ENCODE data around the gene SESN3.
"Not testable (repeated sequence)": the region's sequence is repeated elsewhere in the genome, so short reads cannot be mapped to it uniquely, and the experiment has no call there.

The SESN3 gene

DNA sequence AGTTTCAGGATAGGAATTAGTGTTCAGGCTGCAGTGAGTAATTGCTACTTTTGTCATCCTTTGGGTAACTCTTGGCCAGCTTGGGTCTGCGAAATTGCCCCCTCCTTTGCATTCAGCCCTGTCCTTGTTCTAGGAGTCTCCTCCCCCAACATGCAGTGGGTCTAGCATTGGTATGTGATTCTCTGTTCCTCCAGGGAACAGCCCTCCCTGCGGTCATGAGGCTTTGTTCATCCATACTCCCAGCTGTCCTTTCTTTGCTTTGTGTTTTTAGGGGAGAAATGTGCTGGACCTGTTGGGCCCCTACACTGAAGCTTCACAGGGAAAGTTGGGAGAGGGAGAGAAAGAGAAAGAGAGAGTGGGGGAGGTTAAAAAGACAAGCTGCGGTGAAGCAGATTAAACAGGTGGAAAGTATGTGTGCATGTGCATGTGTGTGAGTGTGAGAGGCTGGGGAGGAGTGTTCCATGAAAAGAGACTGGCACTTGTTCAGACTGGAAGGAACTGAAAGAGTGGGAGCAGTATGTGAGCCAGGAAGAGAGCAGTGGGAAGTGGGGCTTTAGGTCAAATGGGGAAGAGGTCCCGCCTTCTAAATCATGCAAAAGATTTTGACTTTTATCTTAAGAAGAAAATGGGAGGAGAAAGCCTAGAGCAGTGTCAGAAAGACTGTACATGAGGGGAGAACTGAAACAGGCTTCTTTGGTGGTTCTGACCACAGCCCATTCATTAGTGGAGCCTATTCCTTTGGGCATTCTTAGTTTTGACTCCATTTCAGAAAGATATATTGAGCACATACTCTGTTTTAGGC, 17.9 kb upstream of the SESN3 start:
- DNase-seq: no peak

DNA sequence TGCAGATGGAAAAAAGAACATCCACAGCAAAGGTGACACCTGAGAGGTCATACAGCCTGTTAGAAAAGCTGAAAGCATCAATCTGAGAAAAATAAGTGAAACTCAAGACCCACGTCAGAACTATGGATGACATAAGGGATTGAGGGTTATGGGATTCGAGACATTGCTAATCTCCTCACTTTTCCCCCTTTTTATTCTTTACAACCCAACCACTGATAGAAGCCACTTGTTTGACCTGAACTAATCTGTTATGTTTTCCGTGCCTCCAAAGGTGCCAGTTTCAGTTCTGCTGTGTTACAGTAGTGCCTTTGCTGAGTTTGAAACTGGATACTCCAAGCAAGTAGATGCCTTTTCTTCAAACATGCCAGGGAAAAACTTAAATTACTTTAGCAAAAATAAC, 16.9 kb upstream of the SESN3 start:
- DNase-seq: no peak

DNA sequence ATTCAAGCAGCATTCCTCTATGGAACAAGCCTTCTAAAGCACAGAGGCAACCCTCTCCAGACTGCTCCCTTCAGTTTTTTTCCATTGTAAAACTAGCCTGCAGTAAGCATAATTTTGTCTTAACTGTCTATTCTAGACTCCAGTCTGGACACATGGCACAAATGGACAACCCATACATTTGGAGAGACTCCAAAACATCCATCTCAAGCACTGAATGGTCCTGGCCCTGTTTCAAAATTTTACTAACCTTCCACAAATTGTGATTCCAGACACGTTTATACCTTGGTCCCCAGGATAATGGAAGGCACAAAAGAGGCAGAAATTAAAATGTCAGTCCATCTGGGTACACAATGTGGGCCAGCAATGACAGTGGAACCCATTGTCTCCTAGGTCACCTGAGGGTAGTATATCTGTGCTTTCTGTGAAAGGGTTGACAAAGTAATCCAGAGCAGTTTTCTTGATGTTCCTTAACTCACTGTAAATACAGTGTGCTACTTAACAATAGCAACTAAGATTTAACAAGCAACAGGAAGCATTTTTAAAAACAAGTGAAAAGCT, 16.2 kb upstream of the SESN3 start:
- DNase-seq: no peak

DNA sequence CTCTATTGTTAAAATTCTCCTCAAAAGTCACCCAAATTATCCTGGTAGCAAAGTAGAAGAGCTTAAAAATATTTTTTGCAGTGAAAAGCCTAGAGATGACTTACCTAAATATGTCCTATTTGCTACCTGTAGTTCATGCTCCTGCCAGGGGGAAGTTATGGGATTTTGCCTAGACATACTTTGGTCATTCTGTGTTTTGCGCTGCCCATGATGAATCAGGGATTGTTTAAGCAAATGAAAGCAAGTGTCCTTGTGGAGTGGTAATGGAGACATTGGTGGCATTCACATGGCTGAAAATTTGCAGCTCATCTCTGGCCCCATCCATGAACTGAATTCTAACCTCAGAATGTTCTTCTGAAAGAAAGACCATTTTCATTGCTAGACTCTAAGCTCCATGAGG, 14.6 kb upstream of the SESN3 start:
- DNase-seq: no peak

DNA sequence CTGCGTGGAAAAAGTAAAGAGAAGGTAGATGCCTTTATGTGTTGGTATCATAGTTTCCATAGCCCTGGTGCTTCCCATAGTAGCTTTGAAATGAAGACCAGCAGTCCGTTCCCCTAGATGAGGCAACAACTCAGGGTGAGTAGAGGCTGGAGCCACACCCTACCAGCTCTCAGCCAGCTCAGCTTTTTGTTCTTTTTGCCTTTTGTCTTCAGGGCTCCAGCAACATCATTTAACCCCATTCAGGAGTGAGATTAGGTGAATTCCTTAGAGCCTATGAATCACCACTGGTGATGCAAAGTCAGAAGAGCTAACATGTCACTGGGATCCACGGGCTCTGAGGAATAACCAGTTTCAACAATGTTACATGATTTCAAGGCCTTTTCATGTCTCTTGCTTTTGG, 14.0 kb upstream of the SESN3 start:
- no peak for DNase-seq

DNA sequence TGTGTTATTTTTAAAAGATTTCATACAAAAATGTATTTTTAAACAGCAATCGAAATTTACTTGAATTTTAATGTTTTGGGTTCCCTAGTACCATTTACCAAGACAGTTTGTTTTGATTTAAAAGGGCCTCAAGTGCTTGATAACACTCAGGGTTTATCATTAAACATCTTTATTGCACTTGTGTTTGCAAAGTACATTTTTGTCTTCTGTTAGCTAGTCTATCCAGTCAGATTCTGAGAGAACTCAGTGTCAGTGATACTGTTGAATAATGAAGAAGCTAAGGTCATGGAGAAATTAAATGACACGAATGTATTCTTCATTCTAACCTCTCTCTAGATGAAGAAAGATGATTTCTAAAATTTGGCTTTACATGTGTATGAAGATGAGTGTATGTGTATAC, 12.7 kb upstream of the SESN3 start:
- no peak for DNase-seq

DNA sequence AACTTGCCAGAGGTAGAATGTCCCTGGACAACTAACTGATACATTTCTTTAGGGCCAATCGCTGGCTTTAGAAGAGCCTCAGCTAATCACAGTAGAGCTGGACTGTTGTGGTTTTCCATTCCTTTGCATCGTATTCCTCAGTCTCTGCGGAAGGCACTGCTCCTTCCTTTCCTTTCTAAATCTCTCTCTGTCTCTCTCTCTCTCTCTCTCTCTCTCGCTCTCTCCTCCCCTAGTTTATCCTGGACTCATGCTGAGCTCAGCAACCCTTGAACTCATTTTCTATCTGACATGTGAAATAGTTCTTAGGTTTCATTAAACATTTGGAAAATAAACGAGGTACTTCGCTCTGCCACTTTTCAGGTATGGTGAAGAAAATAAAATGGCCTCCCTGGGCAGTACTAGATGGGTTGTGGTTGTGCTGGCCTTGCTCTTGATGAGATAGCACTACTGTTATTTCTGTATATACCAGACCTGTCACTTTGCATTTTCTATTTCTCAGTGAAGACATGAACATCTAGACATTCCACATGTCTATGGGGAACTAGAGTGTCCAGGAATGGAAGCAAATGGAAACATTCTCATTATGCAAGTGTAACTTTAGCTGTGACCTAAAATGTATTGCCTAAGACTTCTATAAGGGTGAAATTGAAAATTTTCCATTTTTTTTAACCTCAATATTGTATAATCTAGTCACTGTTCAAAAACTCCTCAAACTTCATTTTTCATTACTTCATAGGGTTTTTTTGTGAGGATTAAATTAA, 12.0 kb upstream of the SESN3 start:
- no peak for DNase-seq

DNA sequence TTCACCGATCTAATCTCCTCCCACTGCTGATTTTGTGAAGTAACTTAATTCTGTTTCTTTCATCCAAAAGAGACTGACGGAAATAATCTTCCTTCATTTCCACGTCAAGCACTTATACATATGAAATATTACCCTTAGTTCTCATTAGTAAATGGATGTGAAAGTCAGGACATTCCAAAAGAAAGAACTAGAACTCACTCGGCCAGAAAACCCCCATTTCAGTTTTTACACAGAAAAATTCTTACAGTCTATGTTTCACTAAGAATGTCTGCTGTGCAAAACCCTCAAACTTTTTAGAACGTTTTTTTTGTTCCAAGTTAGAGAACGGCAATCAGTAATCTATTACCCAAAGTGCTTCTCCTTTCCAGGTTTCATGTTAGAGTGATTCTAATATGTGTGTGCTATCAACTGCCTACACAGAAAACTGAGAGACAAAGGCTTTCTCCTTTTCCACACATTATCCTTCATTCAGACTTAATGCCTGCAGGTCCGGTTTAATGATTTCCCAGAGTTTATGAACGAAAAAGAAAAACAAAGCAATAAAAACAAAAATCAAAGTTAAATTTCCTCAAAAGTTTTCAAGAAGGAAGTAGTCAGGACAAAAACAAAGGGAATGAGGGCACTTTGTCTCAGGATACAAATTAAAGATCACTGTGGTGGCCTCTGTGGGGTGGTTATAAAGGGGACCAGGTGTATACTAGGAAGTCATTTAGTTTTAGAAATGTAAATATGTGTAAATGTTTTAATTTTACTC, 11.3 kb upstream of the SESN3 start:
- no peak for DNase-seq

DNA sequence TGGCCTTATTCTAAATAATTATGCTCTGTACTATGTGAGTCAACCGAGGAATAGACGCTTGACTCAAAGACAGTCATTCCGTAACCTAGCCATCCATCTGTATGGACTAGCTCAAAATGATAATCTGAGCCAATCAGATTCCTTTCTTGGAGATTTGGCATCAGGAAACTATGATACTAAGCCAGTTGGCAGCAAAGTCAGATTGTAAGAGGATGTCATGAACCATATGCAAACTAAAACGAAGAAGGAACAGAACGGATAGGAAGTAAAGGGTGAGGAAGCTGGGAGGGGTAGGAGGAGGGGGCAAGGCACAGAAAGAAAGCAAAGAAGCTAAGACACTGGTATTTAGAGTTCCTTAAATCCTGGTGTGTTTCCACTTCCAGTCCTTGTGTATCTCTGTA, 10.7 kb upstream of the SESN3 start:
- no peak for DNase-seq

DNA sequence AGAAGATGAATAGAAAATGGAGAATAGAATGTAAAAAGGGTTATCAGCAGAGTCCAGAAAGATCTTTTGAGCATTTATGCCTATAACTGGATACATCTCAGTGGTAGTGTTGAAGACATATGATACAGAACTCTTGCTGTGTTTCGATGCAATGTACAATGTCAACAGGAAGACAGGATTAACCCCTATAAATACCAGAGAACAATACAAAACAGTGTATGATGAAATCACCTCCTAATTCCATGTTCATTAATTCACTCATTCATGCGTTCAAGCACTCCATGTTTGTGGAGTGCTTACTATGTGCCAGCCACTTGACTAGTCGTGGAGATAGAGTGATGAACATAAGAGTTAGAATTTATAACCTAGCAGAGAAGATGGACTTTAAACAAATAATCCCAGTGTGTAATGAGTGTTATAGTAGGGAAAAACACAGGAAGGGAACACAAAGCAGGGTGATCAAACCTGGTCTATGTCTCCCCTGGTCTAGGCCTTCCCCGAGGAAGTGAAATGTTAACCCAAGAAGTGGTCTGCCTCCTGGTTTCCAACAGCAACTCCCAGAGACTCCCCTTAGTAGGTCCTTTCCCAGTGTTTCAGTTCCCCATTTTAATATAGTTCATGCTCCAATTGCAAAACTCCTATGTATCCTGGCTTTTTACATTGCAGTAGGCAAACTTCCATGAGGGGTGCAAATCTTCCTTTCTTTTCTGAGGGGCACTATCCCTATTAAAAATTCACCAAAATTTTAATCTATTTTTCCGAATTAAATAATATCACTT, 9.1 kb upstream of the SESN3 start:
- DNase-seq: no peak

DNA sequence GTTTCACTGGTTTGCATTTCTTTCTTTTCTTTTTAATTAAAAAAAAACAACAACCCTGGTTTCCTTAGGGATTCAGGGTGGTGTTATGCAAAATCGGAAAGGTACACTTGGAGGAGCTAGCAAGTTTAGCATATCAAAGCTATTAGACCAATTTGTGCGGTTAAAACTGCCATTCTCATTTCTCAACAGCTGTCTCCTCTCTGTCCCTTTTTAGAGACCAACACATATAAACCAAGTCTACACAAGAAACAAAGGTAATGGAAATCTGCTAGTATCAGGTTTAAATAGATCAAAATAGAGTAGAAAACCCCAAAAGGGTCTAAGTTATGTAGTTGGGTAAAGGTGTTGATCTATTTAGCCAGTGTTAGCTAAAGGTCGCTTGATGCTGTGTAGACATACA, 1.7 kb upstream of the SESN3 start:
- no peak for DNase-seq

DNA sequence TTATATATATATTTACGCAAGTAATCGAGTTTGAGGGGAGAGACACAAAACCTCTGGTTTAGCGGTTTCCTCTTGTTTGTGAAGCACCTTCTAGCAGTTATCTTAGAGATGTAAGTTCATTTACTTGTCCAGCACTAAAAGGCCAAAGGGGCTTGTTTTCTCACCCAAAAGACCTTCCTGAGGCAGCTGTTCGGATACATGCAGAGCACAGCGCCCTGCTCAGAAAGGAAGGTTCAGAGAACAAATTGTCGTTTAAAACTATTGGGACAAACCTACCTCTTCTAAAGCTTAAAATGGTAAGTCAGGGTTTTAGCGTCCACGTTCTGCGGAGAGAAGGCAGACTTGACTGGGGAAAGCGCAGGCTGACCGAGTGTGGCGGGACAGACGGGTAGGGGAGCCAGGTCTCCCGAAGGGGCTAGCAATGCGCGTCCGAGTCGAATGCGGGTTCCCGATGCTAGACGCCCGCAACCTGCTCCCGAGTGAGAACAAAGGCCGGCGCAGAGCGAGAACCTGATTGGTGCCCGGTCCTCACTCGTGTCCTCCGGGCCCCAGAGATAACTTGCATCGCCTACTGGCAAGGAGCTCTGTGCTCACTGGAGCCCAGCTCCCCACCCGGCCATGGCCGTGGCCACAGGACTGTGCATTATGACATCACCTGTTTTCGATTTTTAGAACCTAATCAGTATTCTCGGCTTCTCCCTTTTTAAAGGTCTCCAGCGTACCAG, 1.0 kb upstream of the SESN3 start:
- peak; percentile 57 for DNase-seq

DNA sequence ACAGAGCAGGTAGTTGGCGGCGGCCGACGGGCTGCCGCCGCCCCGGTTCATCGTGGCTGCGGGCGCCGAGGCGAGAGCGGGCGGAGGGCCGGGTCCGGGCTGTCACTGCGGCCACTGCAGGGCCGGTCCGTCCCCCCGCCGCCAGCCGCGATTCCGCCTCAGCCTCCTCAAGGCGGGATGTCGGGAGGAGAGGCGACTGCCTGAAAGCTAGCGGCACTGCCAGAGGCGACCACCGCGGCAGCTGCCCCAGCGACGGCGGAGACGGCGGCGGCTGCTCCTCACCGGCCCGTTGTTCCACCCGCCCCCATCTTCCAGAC, 234 bp downstream of the SESN3 start:
- DNase-seq: no peak

DNA sequence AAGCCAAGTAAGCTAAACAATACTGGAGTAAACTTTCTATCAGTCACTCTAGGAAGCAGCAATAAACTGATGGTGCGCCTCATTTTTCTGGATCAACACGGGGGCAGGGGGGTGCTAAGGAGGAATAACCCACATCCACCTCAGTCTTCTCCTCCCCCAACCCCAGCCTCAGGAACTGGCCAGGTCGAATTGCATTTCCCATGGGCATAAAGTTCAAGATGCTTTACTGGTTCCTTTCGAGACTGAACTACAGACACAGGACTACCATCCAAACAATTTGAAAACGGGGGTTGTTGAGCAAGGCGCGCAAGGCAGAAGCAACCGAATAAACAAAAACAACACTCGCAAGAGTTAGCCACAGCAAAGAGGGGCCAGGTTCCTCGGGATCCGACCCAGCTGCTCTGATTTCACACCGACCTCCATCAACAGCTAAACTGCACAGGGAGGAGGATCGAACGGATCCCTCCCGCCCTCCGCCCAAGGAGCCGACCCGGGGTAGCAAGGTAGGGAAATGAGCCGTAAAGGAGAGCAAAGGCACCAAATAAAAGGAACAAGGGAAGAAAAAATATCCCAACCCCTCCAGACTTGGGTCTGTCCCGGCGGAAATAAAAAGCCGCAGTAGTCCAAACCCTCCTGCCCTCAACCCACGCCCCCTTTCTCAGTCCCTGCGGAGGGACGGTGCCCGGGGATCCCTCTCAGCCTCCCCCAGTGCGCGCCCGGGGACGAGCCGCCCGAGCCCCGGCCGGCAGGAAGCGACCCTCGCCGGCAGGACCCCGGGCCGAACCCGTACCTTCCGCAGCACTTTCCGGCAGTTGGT, 801 bp downstream of the SESN3 start:
- DNase-seq: peak; percentile 7

DNA sequence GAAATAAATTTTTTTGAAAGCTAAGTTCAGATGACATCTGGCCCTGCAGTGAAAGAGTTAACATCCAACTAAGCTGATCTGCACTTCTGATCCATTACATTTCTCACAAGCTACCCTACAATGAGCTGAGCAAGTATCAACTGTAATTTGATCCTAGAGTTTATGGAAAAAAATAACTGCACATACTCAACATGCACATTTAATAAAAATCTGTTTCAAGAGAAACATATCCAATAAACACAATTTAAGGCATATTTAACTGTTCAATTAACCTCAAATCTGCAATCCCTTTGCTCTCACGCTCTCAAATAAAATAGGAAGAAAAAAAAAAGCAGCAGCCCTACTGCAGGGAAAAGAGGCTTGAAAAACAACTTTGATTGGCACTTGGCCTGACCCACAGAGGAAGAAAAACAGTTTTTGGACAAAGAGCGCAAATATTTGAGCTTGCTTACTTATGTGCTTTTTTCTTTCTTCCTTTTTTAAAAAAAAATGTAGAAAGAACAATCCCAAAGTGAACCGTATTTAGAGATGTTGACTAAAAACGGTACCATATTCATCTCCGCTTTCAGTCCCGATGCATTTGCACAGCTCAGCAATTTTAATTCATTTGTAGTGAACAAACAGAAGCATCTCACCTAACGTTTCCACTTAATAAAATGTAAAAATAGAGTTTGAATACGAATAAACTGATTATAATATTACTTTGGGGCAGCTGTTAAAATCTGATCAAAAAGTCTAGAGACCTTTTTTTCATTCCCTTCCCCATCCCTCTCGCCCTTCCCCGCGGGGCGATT, 1.6 kb downstream of the SESN3 start:
- no peak for DNase-seq

DNA sequence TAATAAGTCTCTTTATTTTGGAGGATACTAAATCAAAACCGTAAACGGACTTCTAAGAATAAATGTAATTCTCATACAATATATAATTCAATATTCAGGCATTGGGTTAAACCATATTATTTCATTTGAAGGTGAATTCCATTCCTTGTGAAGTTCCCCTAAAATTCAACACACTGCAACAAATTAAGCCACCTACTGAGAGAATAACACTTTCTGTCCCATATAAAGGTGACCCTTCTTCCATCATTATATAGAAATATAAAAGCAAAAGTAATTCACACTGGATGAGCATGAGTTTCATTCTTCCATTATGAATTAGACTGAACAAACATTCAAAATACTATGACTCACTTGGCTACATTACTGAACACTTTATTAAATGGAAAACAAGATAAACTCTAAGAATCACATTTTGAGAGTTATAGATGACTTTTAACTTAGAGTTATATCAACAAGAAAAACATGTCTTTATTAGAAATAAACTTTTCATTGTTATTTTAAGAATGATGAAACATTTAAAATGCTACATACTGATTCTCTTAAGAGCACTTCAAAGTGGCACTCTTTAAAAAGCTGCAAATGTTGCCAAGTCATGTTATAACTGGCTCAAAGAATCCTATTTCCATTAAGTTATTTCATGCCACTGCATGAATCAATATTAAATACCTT, 2.8 kb downstream of the SESN3 start:
- no peak for DNase-seq

DNA sequence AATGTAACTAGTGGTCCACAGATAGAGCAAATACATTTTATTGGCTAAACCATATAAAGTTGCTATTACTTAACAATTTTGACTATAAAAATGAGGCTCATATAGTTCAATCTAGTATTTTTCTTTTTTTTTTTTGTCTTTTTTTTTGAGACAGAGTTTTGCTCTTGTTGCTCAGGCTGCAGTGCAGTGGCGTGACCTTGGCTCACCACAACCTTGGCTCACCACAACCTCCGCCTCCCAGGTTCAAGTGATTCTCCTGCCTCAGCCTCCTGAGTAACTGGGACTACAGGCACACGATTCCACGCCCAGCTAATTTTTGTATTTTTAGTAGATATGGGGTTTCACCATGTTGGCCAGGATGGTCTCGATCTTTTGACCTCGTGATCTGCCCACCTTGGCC, 3.9 kb downstream of the SESN3 start:
- DNase-seq: not testable (repeated sequence)

DNA sequence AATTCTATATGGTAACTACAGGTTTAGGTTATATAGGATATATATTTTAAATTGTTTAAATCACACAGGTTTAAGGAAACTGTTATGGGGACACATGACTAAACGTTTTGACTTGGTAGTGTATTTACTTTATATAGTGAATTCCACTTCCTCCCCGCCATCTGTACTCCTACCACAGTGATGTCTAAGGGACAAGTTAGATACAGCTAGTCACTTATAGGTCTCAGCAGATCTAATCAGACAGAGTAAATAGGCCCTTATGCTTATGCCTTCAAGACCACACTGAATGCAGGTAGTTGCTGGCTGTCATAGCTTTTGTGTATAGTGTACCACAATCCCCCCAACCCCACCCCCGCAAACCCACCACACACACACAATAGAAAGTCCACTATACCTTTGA, 8.2 kb downstream of the SESN3 start:
- DNase-seq: no peak

DNA sequence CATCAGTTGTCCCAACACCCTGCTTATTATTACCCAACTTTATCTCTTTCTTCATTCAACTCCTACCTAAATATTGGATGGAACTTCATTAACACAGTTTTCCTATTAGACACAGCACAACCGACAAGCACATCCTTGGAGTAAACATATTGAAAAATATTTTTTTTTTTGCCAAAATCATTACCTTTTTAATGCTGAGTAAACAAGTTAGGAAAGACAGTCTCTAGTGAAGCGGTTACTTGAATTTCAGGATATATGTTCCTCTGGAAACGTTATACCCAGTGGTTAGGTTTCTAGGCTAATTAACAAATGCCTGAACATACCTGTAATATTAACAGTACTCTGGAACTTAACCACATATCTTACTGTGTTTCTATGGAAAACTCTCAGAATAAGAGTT, 11.4 kb downstream of the SESN3 start:
- DNase-seq: no peak

DNA sequence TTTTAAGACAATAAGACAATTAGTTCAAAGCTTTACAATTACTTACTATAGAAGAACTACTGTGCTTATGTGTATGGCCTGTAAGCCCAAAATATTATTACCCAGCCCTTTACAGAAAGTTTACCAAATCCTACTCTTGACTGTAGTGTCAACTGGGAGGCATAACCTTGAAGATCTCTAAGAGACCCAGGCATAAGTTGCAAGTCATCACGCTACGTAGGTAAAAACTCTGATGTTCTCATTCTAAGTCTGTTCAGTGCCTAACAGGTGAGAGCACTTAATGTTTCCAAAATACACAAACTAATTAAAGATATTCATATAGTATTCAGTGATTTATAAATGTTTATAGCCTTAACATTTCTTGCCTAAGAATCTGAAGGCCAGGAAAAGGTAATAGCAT, 12.9 kb downstream of the SESN3 start:
- no peak for DNase-seq

Data from effector CD4-positive, alpha-beta T cell (primary cell).